Fibroblast of peridontal ligament (primary cell): ENCODE results near the gene STK39.

ENCODE experiments used
- DNase-seq: peaks from one replicate; pipeline ENCODE4 v3.0.0-alpha.2; 2010; ENCODE audit errors: extremely low read depth

STK39 gene

GRCh38 chr2:167955264-167955906 is 292.0 kb downstream of the STK39 start:
- no peak for DNase-seq

- DNase-seq, result peak; percentile 54
These were observed 292.9 kb downstream of the STK39 start for GRCh38 chr2:167954495-167954894.

- no peak for DNase-seq
These were observed 293.6 kb downstream of the STK39 start for GRCh38 chr2:167953776-167954175.

GRCh38 chr2:167950571-167950970 is 296.8 kb downstream of the STK39 start:
- DNase-seq, result no peak

GRCh38 chr2:167946441-167946841 is 301.0 kb downstream of the STK39 start:
- no peak for DNase-seq

GRCh38 chr2:167945660-167946368 is 301.6 kb downstream of the STK39 start:
- no peak for DNase-seq

GRCh38 chr2:167944825-167945659 is 302.4 kb downstream of the STK39 start:
- DNase-seq, result peak; percentile 33

- DNase-seq, result no peak
These were observed 303.5 kb downstream of the STK39 start for GRCh38 chr2:167943897-167944296.

- DNase-seq, result no peak
These were observed 304.0 kb downstream of the STK39 start for GRCh38 chr2:167943368-167943767.

- no peak for DNase-seq
These were observed 304.9 kb downstream of the STK39 start for GRCh38 chr2:167942366-167943081.

- no peak for DNase-seq
These were observed 305.8 kb downstream of the STK39 start for GRCh38 chr2:167941604-167942003.

GRCh38 chr2:167940734-167941507 is 306.5 kb downstream of the STK39 start:
- DNase-seq, result no peak

GRCh38 chr2:167940346-167940725 is 307.1 kb downstream of the STK39 start:
- DNase-seq, result peak; percentile 77

GRCh38 chr2:167939514-167940345 is 307.7 kb downstream of the STK39 start:
- DNase-seq, result no peak

- DNase-seq, result no peak
These were observed 310.0 kb downstream of the STK39 start for GRCh38 chr2:167937403-167937802.

GRCh38 chr2:167935803-167936110 is 311.6 kb downstream of the STK39 start:
- DNase-seq, result no peak

GRCh38 chr2:167933097-167933814 is 314.1 kb downstream of the STK39 start:
- DNase-seq, result no peak

GRCh38 chr2:167932123-167932693 is 315.2 kb downstream of the STK39 start:
- no peak for DNase-seq

- DNase-seq, result no peak
These were observed 317.9 kb downstream of the STK39 start for GRCh38 chr2:167929484-167929883.
